Trophoblast cell (in vitro differentiated cells and primary cell): Measurements from ENCODE around the gene B3GALT4.

Experiments used
- DNase-seq, 2 donors: peaks; one replicate each; pipeline ENCODE4 v3.0.0-alpha.2; 2016
- H2AFZ ChIP-seq: 2 replicates; pipeline ENCODE4 v1.6.1; 2013; ENCODE audit warnings: low read length, moderate library complexity, mild to moderate bottlenecking; ENCODE audit not compliant: insufficient read depth, poor library complexity
- H2AK5ac ChIP-seq: 2 replicates; pipeline ENCODE4 v1.6.1; 2013; ENCODE audit warnings: mild to moderate bottlenecking, low read length
- H2BK120ac ChIP-seq: 2 replicates; pipeline ENCODE4 v1.6.1; 2013; ENCODE audit warnings: low read length, mild to moderate bottlenecking, moderate library complexity; ENCODE audit not compliant: insufficient read depth, poor library complexity
- H2BK12ac ChIP-seq: 2 replicates; pipeline ENCODE4 v1.6.1; 2013; ENCODE audit warnings: mild to moderate bottlenecking, low read length, moderate library complexity
- H2BK5ac ChIP-seq: 2 replicates; pipeline ENCODE4 v1.6.1; 2013; ENCODE audit warnings: low read length, low read depth, moderate library complexity, mild to moderate bottlenecking; ENCODE audit not compliant: poor library complexity
- H3K14ac ChIP-seq: 2 replicates; pipeline ENCODE4 v1.6.1; 2013; ENCODE audit warnings: mild to moderate bottlenecking, low read length
- H3K18ac ChIP-seq: 2 replicates; pipeline ENCODE4 v1.6.1; 2013; ENCODE audit warnings: mild to moderate bottlenecking, low read length
- H3K23ac ChIP-seq: 2 replicates; pipeline ENCODE4 v1.6.1; 2013; ENCODE audit warnings: low read length
- H3K27ac ChIP-seq: 2 replicates; pipeline ENCODE4 v1.5.1; 2013; ENCODE audit warnings: low read depth, mild to moderate bottlenecking, inconsistent platforms, low read length, moderate library complexity
- H3K27me3 ChIP-seq: 2 replicates; pipeline ENCODE4 v1.6.1; 2013; ENCODE audit warnings: inconsistent platforms, mild to moderate bottlenecking, low read length, moderate library complexity; ENCODE audit not compliant: insufficient read depth
- H3K36me3 ChIP-seq, 2 experiments: 1 replicate in 1 of 2; 2 replicates in 1 of 2; pipeline ENCODE4 v1.6.1; 2013; ENCODE audit warnings: low read length in 2 of 2, mild to moderate bottlenecking in 2 of 2, moderate library complexity in 1 of 2; ENCODE audit not compliant: insufficient read depth in 2 of 2, control insufficient read depth in 1 of 2
- H3K4ac ChIP-seq: 2 replicates; pipeline ENCODE4 v1.6.1; 2013; ENCODE audit warnings: low read depth, mild to moderate bottlenecking, low read length, moderate library complexity
- H3K4me1 ChIP-seq, 2 experiments: 1 replicate in 1 of 2; 2 replicates in 1 of 2; pipeline ENCODE4 v1.6.1; 2013; ENCODE audit warnings: low read length in 2 of 2, mild to moderate bottlenecking in 2 of 2, moderate library complexity in 1 of 2; ENCODE audit not compliant: insufficient read depth in 2 of 2, control insufficient read depth in 1 of 2
- H3K4me2 ChIP-seq: 2 replicates; pipeline ENCODE4 v1.6.1; 2013; ENCODE audit warnings: inconsistent platforms, mild to moderate bottlenecking, low read length, moderate library complexity
- H3K4me3 ChIP-seq: 2 replicates; pipeline ENCODE4 v1.5.1; 2013; ENCODE audit warnings: mild to moderate bottlenecking, low read depth, low read length, inconsistent platforms
- H3K79me1 ChIP-seq: one replicate; pipeline ENCODE4 v1.6.1; 2013; ENCODE audit warnings: low read length
- H3K79me2 ChIP-seq: 2 replicates; pipeline ENCODE4 v1.6.1; 2013; ENCODE audit warnings: low read length, mild to moderate bottlenecking; ENCODE audit not compliant: control insufficient read depth, insufficient read depth, poor library complexity
- H3K9ac ChIP-seq: 2 replicates; pipeline ENCODE4 v1.6.1; 2013; ENCODE audit warnings: mild to moderate bottlenecking, low read length
- H3K9me3 ChIP-seq: 2 replicates; pipeline ENCODE4 v1.6.1; 2013; ENCODE audit warnings: low read depth, mild to moderate bottlenecking, control low read depth, inconsistent platforms, low read length; ENCODE audit not compliant: insufficient read depth
- H4K12ac ChIP-seq: 2 replicates; pipeline ENCODE4 v1.6.1; 2013; ENCODE audit warnings: low read depth, mild to moderate bottlenecking, low read length, moderate library complexity
- H4K8ac ChIP-seq: 2 replicates; pipeline ENCODE4 v1.6.1; 2013; ENCODE audit warnings: low read depth, mild to moderate bottlenecking, low read length, moderate library complexity
- H4K91ac ChIP-seq: one replicate; pipeline ENCODE4 v1.6.1; 2013; ENCODE audit warnings: low read depth, mild to moderate bottlenecking, low read length, moderate library complexity
- WGBS: extraction: QIAGEN DNeasy Blood & Tissue Kit; methylation state at CpG from one replicate; pipeline ENCODE4 v1.1.7; 2013; ENCODE audit warnings: missing lambda C conversion rate; ENCODE audit not compliant: insufficient read length, insufficient coverage; ENCODE audit errors: extremely low coverage; 5-methylcytosine and 5-hydroxymethylcytosine counted together

B3GALT4 gene

DNA sequence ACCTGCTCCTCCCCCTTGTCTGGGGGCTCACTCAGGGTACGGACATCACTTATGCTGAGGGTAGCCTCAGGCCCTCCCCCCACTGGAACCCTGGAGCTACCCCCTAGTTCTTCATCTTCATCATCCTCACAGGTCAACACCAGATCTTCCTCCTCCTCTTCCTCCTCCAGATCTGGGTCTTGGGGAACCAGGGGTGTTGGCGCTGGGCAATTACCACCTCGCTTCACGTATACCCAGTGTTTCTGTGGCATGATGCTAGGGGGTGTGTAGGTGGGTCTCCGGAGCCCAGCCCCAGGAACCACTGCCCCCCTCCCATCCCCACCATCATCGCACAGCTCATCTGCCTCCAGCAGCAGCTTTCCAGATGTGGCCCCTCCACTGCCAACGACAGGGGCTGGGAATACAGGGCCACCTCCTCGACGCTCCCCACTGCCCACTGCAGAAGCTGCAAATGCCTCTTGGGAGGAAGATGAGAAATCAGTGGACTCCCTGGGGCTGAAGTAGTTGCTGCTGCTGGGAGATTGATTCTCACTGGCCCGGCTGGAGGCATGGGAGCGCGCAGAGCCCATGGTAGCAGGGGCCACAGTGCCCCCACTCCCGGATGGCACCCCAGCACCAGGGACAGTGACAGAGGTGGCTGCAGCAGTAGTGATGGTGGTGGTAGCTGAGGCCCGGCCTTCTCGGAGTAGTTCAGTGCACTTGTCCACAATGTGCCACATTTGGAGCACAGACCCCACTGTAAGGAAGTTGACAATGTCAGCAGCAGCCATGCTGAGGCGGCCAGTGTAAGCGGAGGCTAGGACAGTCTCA, 39.1 kb downstream of the B3GALT4 start:
- Histone ChIP-seq H2BK120ac (no peak overlapping the region), H3K36me3 (peaks cover 32 to 34% of the 10 kb centered on the region in 2 experiments)
- no CpG with 5 or more reads among the region's 17 CpGs for WGBS

GRCh38 chr6:33316603-33317418, 39.9 kb downstream of the B3GALT4 start:
- Histone ChIP-seq H3K79me1 (peaks cover 18% of the 10 kb centered on the region), H3K79me2 (peaks cover 13% of the 10 kb centered on the region), H3K18ac (no peak overlapping the region), H2AK5ac (no peak overlapping the region), H3K36me3 (peaks cover 35 to 38% of the 10 kb centered on the region in 2 experiments), H3K4me2 (peak overlapping the region; percentile 38), H3K4me3 (peak overlapping the region; percentile 58), H4K91ac (no peak overlapping the region), H2AFZ (no peak overlapping the region), H3K14ac (no peak overlapping the region), H3K4me1 (peaks cover 24 to 34% of the 10 kb centered on the region in 2 experiments), H2BK5ac (no peak overlapping the region), H2BK12ac (no peak overlapping the region), H3K9me3 (no peaks in the 10 kb centered on the region), H3K4ac (no peak overlapping the region), H4K12ac (no peak overlapping the region), H3K23ac (no peak overlapping the region), H3K9ac (no peak overlapping the region), H3K27me3 (no peaks in the 10 kb centered on the region), H2BK120ac (no peak overlapping the region), H4K8ac (no peak overlapping the region), H3K27ac (no peak overlapping the region)
- WGBS: no CpG with 5 or more reads among the region's 19 CpGs
- DNase-seq: no peak

More for the DNA sequence above, 39.1 kb downstream of the B3GALT4 start:
- Histone ChIP-seq H3K23ac (no peak overlapping the region), H3K79me1 (peaks cover 18% of the 10 kb centered on the region), H3K4me1 (peaks cover 18 to 29% of the 10 kb centered on the region in 2 experiments), H3K9me3 (no peaks in the 10 kb centered on the region), H3K14ac (no peak overlapping the region), H4K8ac (no peak overlapping the region), H4K91ac (no peak overlapping the region), H2BK12ac (no peak overlapping the region), H3K4me3 (no peak overlapping the region), H3K9ac (no peak overlapping the region), H3K79me2 (peaks cover 12% of the 10 kb centered on the region), H2BK5ac (no peak overlapping the region), H2AK5ac (no peak overlapping the region), H3K4ac (no peak overlapping the region), H3K4me2 (no peak overlapping the region), H2AFZ (no peak overlapping the region), H3K27ac (no peak overlapping the region), H3K18ac (no peak overlapping the region), H3K27me3 (no peaks in the 10 kb centered on the region), H4K12ac (no peak overlapping the region)
- DNase-seq: no peak

DNA sequence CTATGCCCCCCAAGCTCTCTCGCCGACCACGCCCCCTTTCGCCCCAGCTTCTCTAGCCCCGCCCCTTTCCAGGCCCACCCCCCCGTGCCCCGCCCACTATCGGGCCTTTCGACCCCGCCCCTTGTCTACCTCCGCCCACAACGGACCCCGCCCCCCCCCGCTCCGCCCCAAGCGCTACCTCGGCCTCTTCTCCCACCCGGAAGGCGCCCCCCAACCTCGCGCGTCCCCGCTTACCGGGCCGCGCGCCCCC, 40.4 kb downstream of the B3GALT4 start:
- WGBS: no CpG with 5 or more reads among the region's 27 CpGs
- no peak overlapping the region for H2BK5ac ChIP-seq

GRCh38 chr6:33317669-33318425, 40.9 kb downstream of the B3GALT4 start, which contains the start of gene ZBTB22:
TSS of gene ZBTB22 (minus strand) at chr6:33317744. CDS start at chr6:33316916, 828 bp downstream.
- peaks cover 25% of the 10 kb centered on the region for H3K79me1 ChIP-seq
- H3K4me2 ChIP-seq: peak within 1 kb of the TSS; percentile 73
- H3K27ac ChIP-seq: peak within 1 kb of the TSS; percentile 80
- H3K4ac ChIP-seq: no peak within 1 kb of the TSS
- H3K14ac ChIP-seq: peak within 1 kb of the TSS; percentile 37
- peaks cover 21 to 32% of the 10 kb centered on the region in 2 experiments for H3K4me1 ChIP-seq
- no peaks in the 10 kb centered on the region for H3K27me3 ChIP-seq
- H3K79me2 ChIP-seq: peaks cover 20% of the 10 kb centered on the region
- WGBS: no CpG with 5 or more reads among the region's 44 CpGs
- peak within 1 kb of the TSS; percentile 37 for H4K8ac ChIP-seq
- H3K18ac ChIP-seq: peak within 1 kb of the TSS; percentile 60
- H3K23ac ChIP-seq: no peak within 1 kb of the TSS
- peak; percentile 99 to 100 for DNase-seq
- peak within 1 kb of the TSS; percentile 21 for H2BK120ac ChIP-seq
- H2BK12ac ChIP-seq: no peak within 1 kb of the TSS
- H3K4me3 ChIP-seq: peak within 1 kb of the TSS; percentile 73
- H2AK5ac ChIP-seq: no peak within 1 kb of the TSS
- H2AFZ ChIP-seq: peak within 1 kb of the TSS; percentile 30
- H3K9ac ChIP-seq: peak within 1 kb of the TSS; percentile 16
- H2BK5ac ChIP-seq: peak within 1 kb of the TSS; percentile 38
- peaks cover 35 to 38% of the 10 kb centered on the region in 2 experiments for H3K36me3 ChIP-seq
- no peak within 1 kb of the TSS for H4K12ac ChIP-seq
- no peaks in the 10 kb centered on the region for H3K9me3 ChIP-seq
- peak within 1 kb of the TSS; percentile 25 for H4K91ac ChIP-seq

More for the DNA sequence above, 40.4 kb downstream of the B3GALT4 start:
- Histone ChIP-seq H3K23ac (no peak overlapping the region), H2AFZ (no peak overlapping the region), H4K91ac (no peak overlapping the region), H3K27ac (peak overlapping the region; percentile 80), H4K12ac (no peak overlapping the region), H3K4ac (no peak overlapping the region), H3K36me3 (peaks cover 35 to 38% of the 10 kb centered on the region in 2 experiments), H2AK5ac (no peak overlapping the region), H2BK12ac (no peak overlapping the region), H3K27me3 (no peaks in the 10 kb centered on the region), H3K9me3 (no peaks in the 10 kb centered on the region), H3K79me2 (peaks cover 18% of the 10 kb centered on the region), H3K14ac (no peak overlapping the region), H3K4me1 (peaks cover 23 to 34% of the 10 kb centered on the region in 2 experiments), H3K9ac (no peak overlapping the region), H3K4me3 (peak overlapping the region; percentile 73), H3K18ac (no peak overlapping the region), H3K79me1 (peaks cover 20% of the 10 kb centered on the region), H2BK120ac (no peak overlapping the region), H4K8ac (no peak overlapping the region), H3K4me2 (peak overlapping the region; percentile 38)
- no peak for DNase-seq
